CD4-positive, alpha-beta T cell treated with Interleukin-15 for 4 hours (primary cell): ENCODE results near the gene NKAPL.

Experiments
- DNase-seq: peaks from one replicate; pipeline ENCODE4 v3.0.0-alpha.2; 2020; ENCODE audit warnings: low spot score

The NKAPL gene

DNA sequence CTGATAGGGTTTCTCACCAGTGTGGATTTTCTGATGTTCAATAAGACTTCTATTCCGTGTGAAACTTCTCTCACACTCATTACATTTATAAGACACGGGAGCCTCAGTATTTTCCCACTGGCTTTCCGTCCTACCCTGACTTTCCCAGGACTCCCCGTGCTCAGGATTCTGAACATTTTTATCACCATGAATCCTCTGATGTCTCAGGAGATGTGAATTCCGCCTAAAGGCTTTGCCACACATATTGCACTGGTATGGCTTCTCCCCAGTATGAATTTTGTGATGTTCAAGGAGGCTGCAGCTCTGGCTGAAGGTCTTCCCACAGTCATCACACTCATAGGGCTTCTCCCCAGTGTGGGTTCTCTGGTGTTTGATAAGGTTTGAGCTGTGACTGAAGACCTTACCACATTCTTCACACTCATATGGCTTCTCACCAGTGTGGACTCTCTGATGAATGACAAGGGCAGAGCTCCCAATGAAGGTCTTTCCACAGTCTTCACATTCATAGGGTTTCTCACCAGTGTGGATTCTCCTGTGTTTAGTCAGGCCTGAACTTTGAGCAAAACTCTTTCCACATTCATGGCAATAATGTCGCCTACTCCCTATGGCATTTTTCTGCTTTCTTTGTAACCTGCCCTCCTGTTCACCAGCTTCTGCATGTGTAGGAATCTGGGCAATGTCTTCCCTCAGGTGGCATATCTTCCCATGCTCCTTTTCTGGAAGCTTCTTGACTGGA, 13.7 kb upstream of the NKAPL start:
- DNase-seq: no peak

DNA sequence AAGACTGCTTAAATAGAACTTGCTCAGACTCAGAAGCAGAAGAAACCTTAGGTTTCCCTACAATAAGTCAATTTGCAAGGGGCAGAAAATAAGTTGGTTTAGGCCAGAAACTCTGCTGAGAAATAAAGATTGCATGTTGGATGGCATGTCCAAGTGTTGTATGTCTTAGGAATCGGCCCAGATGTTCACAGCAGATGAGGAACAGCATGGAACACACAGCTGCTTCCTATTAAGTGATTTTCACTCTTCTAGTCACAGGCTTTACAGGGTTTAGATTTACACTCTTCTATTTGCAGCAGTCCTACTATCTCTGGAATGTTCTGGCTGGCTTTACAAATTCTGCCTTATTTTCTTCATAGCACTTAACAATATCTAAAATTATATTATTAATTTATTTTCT, 10.2 kb upstream of the NKAPL start:
- no peak for DNase-seq

DNA sequence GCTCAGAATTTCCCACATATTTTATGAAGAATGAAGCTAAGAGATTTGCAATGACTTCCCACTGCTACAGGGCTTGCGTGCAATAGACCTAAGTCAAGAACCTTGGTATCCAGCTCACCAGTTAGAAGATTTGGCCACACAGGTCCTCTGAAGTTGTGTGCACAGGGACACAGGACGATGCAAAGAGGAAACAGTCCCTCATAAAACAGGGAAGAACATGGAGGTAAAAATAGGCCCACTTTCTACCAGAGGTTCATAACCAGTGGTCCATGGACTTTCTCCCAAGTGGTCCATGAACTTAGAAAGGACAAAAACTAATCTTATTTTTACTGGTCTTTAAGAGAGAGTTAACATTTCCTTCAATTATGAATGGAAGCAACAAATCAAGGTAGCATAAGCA, 8.3 kb upstream of the NKAPL start:
- DNase-seq: no peak

DNA sequence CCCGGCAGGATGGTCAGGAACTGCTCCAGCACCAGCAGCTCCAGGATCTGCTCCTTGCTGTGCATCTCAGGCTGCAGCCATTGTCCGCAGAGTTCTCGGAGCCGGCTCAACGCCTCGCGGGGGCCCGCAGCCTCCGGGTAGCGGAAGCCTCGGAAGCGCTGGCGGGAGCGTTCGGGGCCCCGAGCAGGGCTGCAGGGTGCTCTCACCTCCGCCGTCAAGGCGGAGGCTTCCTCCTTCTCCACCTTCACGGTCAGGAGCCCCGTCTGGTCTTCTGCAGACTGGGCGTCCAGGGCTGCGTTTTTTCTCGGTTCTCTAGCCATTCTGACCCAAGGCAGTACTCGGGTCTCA, 7.5 kb upstream of the NKAPL start:
- DNase-seq: peak; percentile 13

DNA sequence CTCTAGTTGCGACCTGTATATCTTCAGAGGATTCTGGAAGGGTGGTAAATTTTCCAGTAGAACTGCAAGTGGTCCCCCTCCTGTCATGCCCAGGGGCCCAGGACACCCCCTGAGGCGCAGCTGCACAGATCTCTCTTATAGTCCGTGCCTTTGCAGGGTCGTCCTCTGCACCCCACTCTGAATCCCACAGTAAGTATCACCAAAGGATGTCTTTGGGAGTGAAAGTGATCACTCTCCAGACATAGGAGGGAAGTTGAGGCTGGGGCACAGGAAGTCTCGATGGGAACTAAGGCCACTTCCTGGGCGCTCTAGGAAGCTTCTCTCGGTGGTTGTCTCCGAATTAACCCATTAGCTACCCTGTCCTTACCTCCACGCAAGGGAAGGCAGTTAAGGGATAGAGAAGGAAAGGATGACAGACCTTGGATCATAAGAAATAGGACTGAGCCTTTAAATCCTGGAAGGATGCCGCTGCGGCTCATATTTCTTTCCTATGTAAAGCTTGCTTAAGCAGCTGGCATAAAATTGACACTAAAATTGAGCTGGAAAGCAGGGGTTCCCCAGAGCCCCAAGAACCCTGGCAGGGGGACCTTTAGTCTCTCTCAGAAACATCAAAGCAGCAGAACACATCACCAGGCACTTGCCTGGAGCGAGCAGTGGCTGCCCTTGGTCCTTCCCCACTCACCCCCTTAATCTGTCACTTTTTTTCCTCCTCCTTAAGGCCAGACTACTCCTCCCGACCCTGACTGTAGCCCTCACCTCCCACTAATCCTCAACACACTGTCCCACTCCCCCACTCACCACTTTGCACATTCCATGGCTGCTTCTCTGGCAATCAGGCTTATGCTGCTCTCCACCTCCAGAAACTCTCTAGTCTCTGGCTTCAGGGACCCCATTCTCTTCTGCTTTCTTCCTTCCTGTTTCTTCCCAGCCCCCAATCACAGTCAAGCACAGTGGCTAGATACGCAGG, 6.8 kb upstream of the NKAPL start, which contains the start of gene ZKSCAN4:
TSS of gene ZKSCAN4 (minus strand) at position 261 of the 967 bp plus-strand sequence. CDS start 289 bp downstream, outside the sequence.
- peak; percentile 90 for DNase-seq

DNA sequence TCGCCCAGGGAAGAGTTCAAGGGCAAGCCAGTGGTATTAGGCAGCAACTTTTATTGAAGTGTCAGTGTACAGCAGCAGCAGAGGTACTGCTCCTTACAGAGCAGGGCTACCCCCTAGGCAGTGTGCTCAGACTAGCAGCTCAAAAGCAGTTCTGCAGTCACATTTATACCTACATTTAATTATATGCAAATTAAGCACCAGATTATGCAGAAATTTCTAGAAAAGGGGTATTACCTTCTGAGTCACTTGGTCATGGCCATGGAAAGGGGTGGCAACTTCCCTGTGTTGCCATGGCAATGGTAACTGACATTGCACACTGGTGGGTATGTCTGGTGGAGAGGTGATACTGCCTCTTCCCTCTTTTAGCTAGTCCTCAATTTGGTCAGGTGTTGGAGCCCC, 5.0 kb upstream of the NKAPL start:
- no peak for DNase-seq

DNA sequence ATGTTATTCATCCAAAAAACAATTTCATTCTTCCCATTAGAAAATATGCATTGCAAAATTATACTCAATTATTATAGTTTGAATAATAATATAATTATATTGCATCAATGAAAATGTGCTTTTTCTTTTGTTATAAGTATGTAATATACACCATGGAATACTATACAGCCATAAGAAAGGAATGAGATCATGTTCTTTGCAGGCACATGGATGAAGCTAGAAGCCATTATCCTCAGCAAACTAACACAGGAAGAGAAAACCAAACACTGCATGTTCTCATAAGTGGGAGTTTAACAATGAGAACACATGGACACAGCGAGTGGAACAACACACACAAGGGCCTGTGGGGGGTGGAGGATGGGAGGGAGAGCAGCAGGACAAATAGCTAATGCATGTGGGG, 2.1 kb upstream of the NKAPL start:
- DNase-seq: no peak

DNA sequence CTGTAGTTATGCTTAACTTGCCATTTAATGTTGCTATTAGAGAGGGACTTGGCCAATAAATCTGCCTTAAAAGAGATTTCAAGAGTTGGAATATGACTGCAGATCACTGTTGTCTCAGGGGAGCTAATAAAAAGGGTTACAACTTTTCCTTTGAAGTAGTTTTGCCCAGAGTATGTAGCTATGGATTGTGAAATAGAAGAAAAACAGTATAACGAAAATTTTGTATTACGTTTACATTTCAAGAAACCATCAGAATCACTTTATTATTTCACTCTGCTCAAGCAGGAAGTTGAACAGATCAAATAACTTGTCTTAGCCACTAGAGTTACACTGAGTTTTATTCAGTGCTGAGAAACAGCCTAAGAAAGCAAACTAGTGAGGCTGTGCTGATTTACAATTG, 4.8 kb downstream of the NKAPL start:
- DNase-seq: no peak

DNA sequence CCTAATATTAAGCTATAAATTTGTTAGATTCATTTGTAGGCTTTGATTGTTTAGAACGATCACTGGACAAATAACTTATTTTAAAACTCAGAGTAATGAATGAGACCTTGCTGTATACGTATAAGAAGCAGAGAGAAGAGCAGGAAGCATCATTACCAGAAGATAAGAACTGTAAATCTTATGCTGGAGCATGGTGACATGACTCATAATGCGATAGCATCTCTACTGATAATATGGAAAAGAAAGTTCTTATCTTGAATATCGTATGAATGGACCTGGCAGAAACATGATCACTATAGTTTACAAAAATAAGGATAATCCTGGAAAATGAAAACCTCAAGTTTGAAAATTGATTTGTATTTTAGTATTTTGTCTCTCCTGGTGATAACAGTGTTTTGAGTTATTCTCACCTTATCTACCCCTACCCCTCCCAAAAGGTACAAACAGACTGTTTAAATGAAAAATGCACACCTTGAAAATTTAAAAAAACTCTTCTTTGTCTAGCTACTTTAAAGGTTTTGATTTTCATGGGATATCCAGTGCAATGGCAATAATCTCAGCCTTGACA, 5.8 kb downstream of the NKAPL start:
- no peak for DNase-seq

DNA sequence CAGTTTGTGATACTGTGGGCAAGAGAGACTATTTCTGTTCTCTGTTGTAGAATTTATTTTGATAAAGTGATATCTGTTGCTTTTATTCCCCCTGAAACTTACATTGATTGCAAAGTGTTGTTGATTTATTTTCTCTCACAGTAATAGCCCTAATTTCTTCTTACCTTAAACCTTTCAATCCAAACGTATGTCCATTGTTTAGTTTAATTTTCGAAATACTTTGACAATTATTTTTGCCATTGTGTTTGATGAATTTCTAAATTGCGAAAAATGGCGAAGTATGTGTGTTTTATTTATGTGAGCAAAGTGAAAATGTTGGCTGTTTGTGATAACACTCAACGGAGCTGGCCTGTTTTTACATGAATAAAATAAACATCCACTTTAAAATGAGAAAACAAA, 7.5 kb downstream of the NKAPL start:
- no peak for DNase-seq

DNA sequence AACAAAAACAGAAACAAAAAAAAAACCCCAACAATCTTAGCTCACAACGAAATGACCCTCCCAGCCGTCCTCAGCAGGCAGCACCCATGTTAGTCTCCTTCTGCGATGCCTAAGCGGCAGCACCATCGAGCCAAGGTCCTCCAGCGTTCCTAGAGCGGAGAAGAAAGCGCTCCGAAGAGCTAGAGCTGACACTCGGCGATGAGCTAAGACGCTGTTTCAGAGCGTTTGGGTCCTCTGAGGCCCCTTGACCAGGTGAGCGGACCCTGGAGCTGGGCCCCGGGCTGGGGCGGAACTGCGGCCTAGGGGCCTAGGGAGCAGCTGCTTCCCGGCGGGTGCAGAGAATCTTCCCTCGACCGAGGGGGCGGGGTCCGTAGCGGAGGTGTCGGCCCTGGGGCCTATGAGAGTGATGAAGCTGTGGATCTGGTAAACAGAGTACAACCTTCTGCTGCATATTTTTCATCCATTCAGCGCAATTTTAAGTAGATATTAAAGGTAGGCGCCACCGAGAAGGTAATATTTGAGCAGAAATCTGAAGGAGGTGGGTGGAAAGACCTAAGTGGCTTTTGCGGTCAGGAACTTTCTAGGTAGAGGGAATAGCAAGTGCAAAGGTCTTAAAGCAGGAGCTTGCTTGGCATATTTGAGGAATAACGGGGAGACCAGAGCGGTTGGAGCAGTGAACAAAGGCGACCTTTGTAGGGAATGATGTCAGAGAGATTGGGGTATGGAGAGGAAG, 8.0 kb downstream of the NKAPL start, which contains the start of gene ZSCAN26:
TSS of gene ZSCAN26 (plus strand) at position 182 of the 733 bp plus-strand sequence. CDS start 4,777 bp downstream, outside the sequence.
- peak; percentile 92 for DNase-seq

DNA sequence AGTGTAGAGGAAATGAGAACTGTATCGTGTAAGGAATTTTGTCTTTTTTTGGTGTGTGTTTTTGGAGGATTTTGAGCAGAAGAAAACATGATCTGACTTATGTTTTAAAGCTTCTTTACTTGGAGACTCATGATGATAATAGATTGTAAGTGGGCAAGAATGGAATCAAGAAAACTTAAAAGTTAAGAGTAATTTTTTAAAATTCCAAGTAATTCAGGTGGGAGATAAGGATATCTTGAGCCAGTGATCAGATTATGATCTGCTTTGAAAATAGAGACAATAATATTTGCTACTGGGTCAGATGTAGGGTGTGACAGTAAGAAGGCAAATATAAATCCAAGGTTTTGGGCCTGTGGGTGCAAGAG, 8.6 kb downstream of the NKAPL start:
- no peak for DNase-seq

DNA sequence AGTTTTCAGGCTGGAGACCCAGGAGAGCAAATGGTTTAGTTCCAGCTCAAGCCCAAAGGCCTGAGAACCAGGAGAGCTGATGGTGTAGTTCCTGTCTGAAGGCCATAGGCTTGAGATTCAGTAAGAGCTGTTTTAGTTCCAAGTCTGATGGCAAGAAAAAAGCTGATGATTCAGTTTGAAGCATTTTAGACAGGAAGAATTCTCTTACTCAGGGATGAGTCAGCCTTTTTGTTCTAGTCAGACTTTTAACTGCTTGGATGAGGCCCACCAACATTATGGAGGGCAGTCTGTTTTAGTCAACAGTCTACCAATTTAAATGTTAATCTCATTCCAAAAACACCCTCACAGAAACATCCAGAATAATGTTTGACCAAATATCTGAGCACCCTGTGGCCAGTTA, 10.4 kb downstream of the NKAPL start:
- DNase-seq: peak; percentile 21

DNA sequence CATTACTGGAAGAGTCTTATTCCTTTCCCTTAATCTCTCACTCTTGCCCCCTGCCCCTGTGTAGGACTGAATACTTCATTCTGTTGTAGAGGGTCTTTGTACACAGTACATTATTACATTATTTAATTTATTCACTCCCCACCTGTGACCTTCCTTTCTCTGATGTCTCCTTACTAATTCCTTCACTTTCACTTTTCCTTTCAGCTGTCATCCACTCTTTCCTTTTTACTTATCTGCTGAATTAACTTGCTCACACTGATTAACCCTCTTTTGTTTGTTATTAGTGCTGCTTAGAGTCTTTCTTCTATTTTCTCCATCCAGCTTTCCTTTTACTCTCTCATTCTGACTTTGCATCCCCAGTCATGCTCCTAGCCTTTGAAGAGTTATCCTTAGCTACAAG, 15.8 kb downstream of the NKAPL start:
- no peak for DNase-seq

DNA sequence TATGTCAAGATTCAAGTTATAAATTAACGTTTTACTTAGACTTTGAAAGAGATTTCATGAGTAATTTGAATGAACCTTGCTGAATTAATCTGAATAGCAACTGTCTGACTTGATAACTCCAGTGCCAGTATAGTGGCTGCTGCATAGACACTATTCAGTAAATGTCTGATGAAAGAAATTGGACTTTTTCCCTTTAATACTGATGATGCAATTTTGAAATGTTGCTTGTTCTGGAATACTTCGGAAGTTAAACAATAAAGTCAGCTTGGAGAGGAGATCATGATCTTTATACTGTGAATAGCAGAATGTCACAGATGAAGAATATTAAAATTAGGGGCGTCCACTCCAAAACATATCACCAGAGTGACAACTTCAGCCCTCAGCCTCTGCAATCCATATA, 18.6 kb downstream of the NKAPL start:
- no peak for DNase-seq

DNA sequence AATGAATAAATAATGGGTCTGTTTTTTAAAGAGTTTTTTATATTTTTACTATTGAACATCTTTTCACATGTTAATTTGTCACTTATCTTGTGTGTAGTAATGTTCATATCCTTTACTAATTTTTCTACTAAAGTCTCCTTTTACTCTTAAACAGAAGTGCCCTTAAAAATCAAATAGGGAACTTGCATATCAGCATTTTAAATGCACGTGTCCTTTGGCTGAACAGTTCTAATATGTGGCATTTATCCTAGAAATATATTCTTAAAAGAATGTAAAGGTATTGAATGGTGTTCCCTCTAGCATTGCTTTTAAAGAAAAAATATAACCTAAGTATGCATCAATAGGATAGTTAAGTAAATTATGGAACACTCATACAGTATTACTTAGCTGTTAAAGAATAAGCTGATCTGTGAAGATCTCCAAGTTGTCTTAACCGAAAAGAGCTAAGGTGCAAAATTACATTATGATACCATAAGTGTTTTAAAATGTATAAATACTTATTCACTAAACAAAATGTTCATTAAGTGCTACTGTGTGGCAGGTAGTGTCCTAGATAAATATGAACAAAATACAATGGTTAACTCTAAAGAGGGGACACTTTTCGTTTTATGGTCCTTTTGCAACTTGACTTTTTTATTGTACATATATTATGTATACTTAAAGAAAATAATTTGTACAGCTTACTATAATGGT, 21.6 kb downstream of the NKAPL start:
- DNase-seq: no peak

DNA sequence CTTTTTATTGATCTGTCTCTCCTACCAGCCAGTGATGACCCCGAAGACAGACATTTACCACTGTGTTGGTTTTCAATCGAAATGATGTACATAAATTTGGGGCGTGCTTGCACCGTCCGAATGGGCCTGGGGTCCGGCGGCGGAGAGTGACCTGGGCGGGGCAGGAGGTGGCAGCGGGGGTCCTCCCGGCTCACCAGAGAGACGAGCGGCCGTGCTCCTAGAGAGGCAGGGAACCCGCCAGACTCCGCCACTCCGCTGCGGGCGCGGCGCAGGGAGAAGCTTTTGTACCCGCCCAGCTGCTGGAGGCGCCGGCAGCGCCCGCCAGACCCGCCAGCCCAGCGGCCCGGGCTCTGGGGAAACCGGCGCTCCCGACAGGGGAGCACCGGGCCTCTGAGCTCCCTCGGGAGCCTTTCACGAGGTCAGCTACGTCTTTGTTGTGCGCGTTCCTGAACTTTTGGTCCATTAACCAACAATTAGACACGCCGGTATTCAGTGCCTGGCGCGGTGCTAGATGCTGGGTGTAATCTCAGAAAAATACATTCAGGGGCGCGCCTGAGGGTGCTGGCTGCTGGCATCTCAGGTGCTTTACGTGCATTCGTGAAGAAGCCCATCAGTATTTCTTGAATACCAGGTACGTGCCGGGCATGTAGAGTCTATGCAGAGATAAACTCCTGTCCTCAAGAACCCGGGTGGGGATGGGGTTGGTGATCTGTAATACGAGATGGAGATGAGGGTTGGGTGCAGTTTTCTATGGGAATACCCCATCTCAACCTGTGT, 22.4 kb downstream of the NKAPL start, which contains the start of gene PGBD1:
TSS of gene PGBD1 (plus strand) at position 285 of the 777 bp plus-strand sequence. CDS start 2,242 bp downstream, outside the sequence.
- peak; percentile 33 for DNase-seq

DNA sequence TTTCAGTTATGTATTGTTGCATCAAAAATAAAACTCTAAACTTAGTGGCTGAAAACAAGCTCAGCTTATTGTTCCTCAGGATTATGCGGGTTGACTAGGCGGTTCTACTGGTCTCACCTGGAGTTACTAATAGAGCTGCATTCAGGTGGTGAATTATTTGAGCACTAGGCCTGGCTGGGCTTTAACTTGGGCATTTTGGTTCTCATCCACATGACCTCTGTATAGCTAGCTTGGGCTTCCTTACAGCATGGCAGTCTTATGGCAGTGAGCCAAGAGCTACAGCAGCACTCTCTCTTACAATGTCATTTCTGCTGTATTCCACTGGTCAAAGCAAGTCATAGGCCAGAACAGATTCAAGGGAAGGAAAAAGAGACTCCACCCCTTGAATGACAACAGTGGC, 23.8 kb downstream of the NKAPL start:
- DNase-seq: no peak

DNA sequence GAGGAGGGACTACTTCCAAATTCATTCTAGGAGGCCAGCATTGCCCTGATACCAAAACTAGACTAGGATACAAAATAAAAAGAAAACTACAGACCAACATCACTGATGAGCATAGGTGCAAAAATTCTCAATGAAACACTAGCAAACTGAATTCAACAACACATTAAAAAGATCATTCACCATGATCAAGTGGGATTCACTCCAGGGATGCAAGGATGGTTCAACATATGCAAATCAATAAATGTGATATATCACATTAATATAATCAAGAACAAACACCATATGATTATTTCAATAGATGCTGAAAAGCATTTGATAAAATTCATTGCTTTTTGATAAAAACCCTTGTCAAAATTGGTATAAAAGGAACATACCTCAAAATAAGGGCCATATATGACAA, 32.5 kb downstream of the NKAPL start:
- DNase-seq: no peak

DNA sequence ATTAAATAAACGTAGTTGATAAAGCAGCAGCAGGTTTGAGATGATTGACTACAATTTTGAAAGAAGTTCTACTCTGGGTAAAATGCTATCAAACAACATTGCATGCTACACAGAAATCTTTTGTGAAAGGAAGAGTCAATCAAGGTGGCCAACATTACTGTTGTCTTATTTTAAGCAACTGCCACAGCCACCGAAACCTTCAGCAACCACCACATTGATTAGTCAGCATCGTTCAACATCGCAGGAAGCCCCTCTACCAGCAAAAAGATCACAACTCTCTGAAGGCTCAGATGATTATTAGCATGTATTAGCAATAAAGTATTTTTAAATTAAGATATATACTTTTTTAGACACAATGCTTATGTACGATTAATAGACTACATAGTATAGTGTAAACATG, 36.2 kb downstream of the NKAPL start:
- DNase-seq: no peak
